PC-9 (cell line): ENCODE results near the gene PLAAT3. TPM values are rescaled to one million over a fixed set of nuclear protein-coding genes. Genes with fewer than 3 reads are reported as not detected.

Experiments used
- BruUV-seq: library from RNA; stranded (reverse); fragments of 400-500 nt; replicated peaks from 2 replicates; lab custom pipeline; 2021; lab: Mats Ljungman, UMichigan
- CTCF ChIA-PET: fragments of 300-600 bp; sonication (Branson Sonifier 250); formaldehyde crosslinking; loops from one replicate; lab custom pipeline; 2022; ENCODE audit warnings: antibody characterized with exemption; lab: Charles Lee
- POLR2A ChIA-PET: fragments of 300-600 bp; sonication (Branson Sonifier 250); formaldehyde crosslinking; loops from one replicate; lab custom pipeline; 2022; ENCODE audit warnings: antibody characterized with exemption; ENCODE audit not compliant: unreplicated experiment; lab: Charles Lee
- DNase-seq, 2 experiments: peaks; one replicate each; pipeline versions ENCODE4 v3.0.0 to v3.0.0-alpha.2; 2015 to 2022; ENCODE audit warnings: mixed read lengths in 1 of 2
- H2AFZ ChIP-seq: fragments of 200-600 bp; sonication (generic); 2 replicates; pipeline ENCODE4 v1.8.1; 2017; ENCODE audit warnings: antibody characterized with exemption
- H3F3A ChIP-seq: fragments of 200-600 bp; sonication (generic); 2 replicates; pipeline ENCODE4 v1.8.1; 2017; ENCODE audit warnings: antibody characterized with exemption, mild to moderate bottlenecking, low read depth; ENCODE audit not compliant: insufficient read depth
- H3K27ac ChIP-seq: fragments of 200-600 bp; sonication (generic); 2 replicates; pipeline ENCODE4 v1.6.1; 2016; ENCODE audit warnings: mixed run types
- H3K27me3 ChIP-seq: fragments of 200-600 bp; sonication (generic); 2 replicates; pipeline ENCODE4 v1.6.1; 2016; ENCODE audit warnings: low read depth, mixed run types; ENCODE audit not compliant: insufficient read depth
- H3K36me3 ChIP-seq: fragments of 200-600 bp; sonication (generic); 2 replicates; pipeline ENCODE4 v1.6.1; 2016; ENCODE audit warnings: low read depth, mixed run types
- H3K4me1 ChIP-seq: fragments of 200-600 bp; sonication (generic); replicated peaks from 2 replicates; pipeline ENCODE4 v1.6.1; 2016; ENCODE audit warnings: mixed run types; ENCODE audit not compliant: insufficient read depth
- H3K4me2 ChIP-seq: fragments of 200-600 bp; sonication (generic); 2 replicates; pipeline ENCODE4 v1.6.1; 2017; ENCODE audit warnings: mixed run types
- H3K4me3 ChIP-seq: fragments of 200-600 bp; sonication (generic); 2 replicates; pipeline ENCODE4 v1.6.1; 2016; ENCODE audit warnings: mixed run types
- H3K79me2 ChIP-seq: fragments of 200-600 bp; sonication (generic); 2 replicates; pipeline ENCODE4 v1.6.1; 2017; ENCODE audit warnings: low read depth, mixed run types
- H3K9me2 ChIP-seq: fragments of 200-600 bp; sonication (generic); 2 replicates; pipeline ENCODE4 v1.8.1; 2017; ENCODE audit warnings: mild to moderate bottlenecking; ENCODE audit not compliant: insufficient read depth
- H3K9me3 ChIP-seq: fragments of 200-600 bp; sonication (generic); 2 replicates; pipeline ENCODE4 v1.8.1; 2016; ENCODE audit warnings: low read depth; ENCODE audit not compliant: insufficient read depth
- H4K20me1 ChIP-seq: fragments of 200-600 bp; sonication (generic); 2 replicates; pipeline ENCODE4 v1.8.1; 2017; ENCODE audit not compliant: insufficient read depth
- CTCF ChIP-seq: fragments of 200-600 bp; sonication (generic); conservative IDR thresholded peaks from 2 replicates; pipeline ENCODE4 v1.6.1; 2017; ENCODE audit warnings: mixed run types, antibody characterized with exemption, mild to moderate bottlenecking, moderate library complexity
- EZH2 ChIP-seq: fragments of 200-600 bp; sonication (generic); IDR thresholded peaks from 2 replicates; pipeline ENCODE4 v1.8.0; 2017; ENCODE audit warnings: antibody characterized with exemption, low read depth
- intact Hi-C: fragments of 100-400 bp; cut with micrococcal nuclease; formaldehyde crosslinking; loops from one replicate; pipeline ENCODE4 v1.10.0; 2022; ENCODE audit not compliant: unreplicated experiment
- total RNA-seq: library from RNA; stranded (reverse); gene quantifications from 2 replicates; pipeline ENCODE4 v1.2.3, GENCODE V29; 2021

The PLAAT3 gene
- total RNA-seq, 1 experiment from 2014 or later = 240 TPM

GRCh38 chr11:63527667-63528066, 86.6 kb downstream of the PLAAT3 start:
- no peak for DNase-seq
- no peak overlapping the region for H3K4me3 ChIP-seq
- H3K4me2 ChIP-seq = no peak overlapping the region
- peaks cover 5% of the 10 kb centered on the region; the same call in 1 of the 2 replicates for H3F3A ChIP-seq
- CTCF ChIA-PET = no interaction called here
- H3K9me3 ChIP-seq = peaks cover 6% of the 10 kb centered on the region
- TF ChIP-seq CTCF = no peak
- no peak for TF ChIP-seq EZH2
- no TSS peak for BruUV-seq
- intact Hi-C loops = no loop called here
- H3K27me3 ChIP-seq = no peaks in the 10 kb centered on the region
- H3K9me2 ChIP-seq = no peaks in the 10 kb centered on the region
- no peaks in the 10 kb centered on the region for H4K20me1 ChIP-seq
- no peaks in the 10 kb centered on the region for H3K36me3 ChIP-seq
- H3K27ac ChIP-seq = no peak overlapping the region
- peaks cover 24% of the 10 kb centered on the region for H3K4me1 ChIP-seq
- H2AFZ ChIP-seq = no peak overlapping the region
- POLR2A ChIA-PET = no interaction called here
- no peaks in the 10 kb centered on the region for H3K79me2 ChIP-seq

Other genes starting within 250 kb of the PLAAT3 start
- gene SLC22A9, start 244.6 kb downstream of the PLAAT3 start, total RNA-seq = not detected in 2 replicates
- gene PLAAT5, start 123.3 kb downstream of the PLAAT3 start, total RNA-seq = not detected in 2 replicates
- gene LGALS12, start 108.3 kb downstream of the PLAAT3 start, total RNA-seq = not detected in 2 replicates
- gene PLAAT4, start 77.6 kb downstream of the PLAAT3 start, total RNA-seq = 64.6 and 99.9 TPM in 2 replicates
- gene PLAAT2, start 51.1 kb downstream of the PLAAT3 start, total RNA-seq = 8.8 and 13.6 TPM in 2 replicates
- gene ATL3, start 56.9 kb upstream of the PLAAT3 start, total RNA-seq = 78.5 and 98.3 TPM in 2 replicates
- 220 and 279 TPM in 2 replicates for gene RTN3, start 67.1 kb upstream of the PLAAT3 start, total RNA-seq
- 16.6 and 19.3 TPM in 2 replicates for gene ZFTA, start 154.3 kb upstream of the PLAAT3 start, total RNA-seq
- 46.8 and 49.7 TPM in 2 replicates for gene SPINDOC, start 199.0 kb upstream of the PLAAT3 start, total RNA-seq
- 53.8 and 65.0 TPM in 2 replicates for gene MARK2, start 224.7 kb upstream of the PLAAT3 start, total RNA-seq